HG03066 (cell line): ENCODE measurements around the gene SPNS1.

ENCODE experiments used
- ATAC-seq: cut with Tn5 transposase; IDR thresholded peaks from one replicate; pipeline ENCODE4 v1.9.1; 2021; ENCODE audit warnings: low read depth; ENCODE audit not compliant: unreplicated experiment

Gene SPNS1

GRCh38 chr16:29025218-29025617 lies 50.6 kb downstream of the SPNS1 start:
- no peak for ATAC-seq

- ATAC-seq, result no peak
These were observed 51.2 kb downstream of the SPNS1 start for GRCh38 chr16:29025735-29026134.

- ATAC-seq, result no peak
These were observed 54.0 kb downstream of the SPNS1 start for GRCh38 chr16:29028457-29029167.

DNA sequence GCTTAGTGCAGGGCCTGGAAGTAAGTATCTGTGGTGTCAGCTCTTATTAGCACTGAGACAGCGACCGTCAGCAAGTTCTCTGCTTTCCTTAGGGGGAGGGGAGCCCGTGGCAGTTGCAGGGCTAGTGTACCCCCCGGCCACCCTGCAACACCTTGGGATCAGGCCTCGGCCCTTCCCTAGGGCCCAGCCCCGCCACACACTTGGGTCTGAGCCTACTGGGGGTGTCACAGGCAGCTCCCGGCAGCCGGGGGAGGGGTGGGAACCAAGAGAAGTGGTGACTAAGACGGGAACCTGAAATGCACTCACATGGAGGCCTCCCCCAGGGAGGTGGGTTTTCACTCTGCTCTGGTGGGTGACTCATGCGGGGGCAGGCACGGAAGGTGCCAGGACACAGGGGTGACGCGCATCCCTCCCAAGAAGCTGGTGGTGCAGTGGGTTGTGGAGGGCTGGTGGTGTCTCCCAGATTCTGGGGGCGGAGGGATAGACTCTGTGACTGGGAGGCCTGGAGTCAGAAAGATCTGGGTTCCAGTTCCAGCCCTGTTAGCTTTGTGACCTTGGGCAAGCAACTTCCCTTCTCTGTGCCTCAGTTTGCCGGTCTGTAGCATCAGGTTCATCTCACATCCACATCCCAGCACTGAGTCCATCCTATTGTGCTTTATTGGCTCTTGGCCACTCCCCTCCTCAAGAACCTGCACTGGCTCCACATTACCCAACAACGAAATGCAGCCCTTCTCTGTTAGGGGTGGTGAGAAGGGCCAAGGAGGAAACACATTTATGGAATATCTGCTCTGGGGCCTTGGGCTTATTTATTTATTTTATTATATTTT lies 54.8 kb downstream of the SPNS1 start:
- no peak for ATAC-seq

- ATAC-seq, result no peak
These were observed 55.7 kb downstream of the SPNS1 start for GRCh38 chr16:29030086-29030840.
